IPS DF 6.9 (cell line): ENCODE measurements around the gene SRC.

Experiments used
- DNase-seq: peaks from one replicate; pipeline ENCODE4 v3.0.0-alpha.2; 2013; ENCODE audit warnings: low read depth, low spot score
- H3K27ac ChIP-seq: one replicate; pipeline ENCODE4 v1.5.1; 2013; ENCODE audit warnings: low read length, control low read depth
- H3K27me3 ChIP-seq: 2 replicates; pipeline ENCODE4 v1.6.1; 2013; ENCODE audit warnings: mild to moderate bottlenecking, low read length; ENCODE audit not compliant: control insufficient read depth, insufficient read depth
- H3K36me3 ChIP-seq: 2 replicates; pipeline ENCODE4 v1.6.1; 2013; ENCODE audit warnings: low read length; ENCODE audit not compliant: control insufficient read depth, insufficient read depth
- H3K4me1 ChIP-seq: 2 replicates; pipeline ENCODE4 v1.6.1; 2013; ENCODE audit warnings: low read length; ENCODE audit not compliant: control insufficient read depth, insufficient read depth
- H3K4me3 ChIP-seq: 2 replicates; pipeline ENCODE4 v1.5.1; 2013; ENCODE audit warnings: mild to moderate bottlenecking, low read length
- H3K9me3 ChIP-seq: 2 replicates; pipeline ENCODE4 v1.6.1; 2013; ENCODE audit warnings: low read length, inconsistent platforms; ENCODE audit not compliant: control insufficient read depth, insufficient read depth
- WGBS: extraction: QIAGEN DNeasy Blood & Tissue Kit; methylation state at CpG from one replicate; pipeline ENCODE4 v1.1.7; 2013; ENCODE audit warnings: mixed read lengths, missing lambda C conversion rate; ENCODE audit not compliant: insufficient read length, insufficient coverage; 5-methylcytosine and 5-hydroxymethylcytosine counted together

Gene SRC

DNA sequence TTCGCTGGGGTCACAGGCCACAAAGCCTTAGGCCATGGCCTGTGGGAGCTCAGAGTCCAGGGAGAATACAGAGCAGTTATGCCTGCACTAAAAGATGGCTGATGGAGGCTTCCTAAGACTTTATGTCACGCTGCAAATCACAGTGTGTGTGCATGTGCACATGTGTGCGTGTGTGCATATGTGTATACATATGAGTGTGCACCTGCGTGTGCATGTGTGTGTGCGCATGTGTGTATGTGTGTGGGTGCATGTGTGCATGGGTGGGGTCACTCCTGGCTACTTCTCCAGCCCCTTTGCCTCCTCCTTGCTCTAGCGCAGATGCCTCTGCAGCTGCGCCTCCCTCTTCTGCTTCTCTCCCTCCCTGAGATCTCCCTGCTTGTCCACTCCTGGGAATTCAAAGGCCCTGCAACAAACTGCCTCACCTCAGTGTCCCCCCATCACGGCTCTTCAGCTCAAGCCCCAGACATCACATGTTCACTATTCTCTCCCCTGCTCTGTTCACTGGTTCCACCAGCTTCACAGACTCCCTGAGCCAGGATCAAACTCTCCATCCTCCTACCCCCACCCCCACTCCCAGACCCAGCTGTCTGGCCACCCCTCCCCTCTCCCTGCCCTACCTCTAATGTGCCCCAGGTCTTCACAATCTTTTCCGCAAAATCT, 90.7 kb downstream of the SRC start:
- Histone ChIP-seq H3K9me3 (no peaks in the 10 kb centered on the region), H3K4me3 (no peak overlapping the region), H3K27ac (no peak overlapping the region), H3K27me3 (no peaks in the 10 kb centered on the region), H3K36me3 (no peaks in the 10 kb centered on the region), H3K4me1 (no peaks in the 10 kb centered on the region; the same call in 1 of the 2 replicates)
- DNase-seq: no peak
- WGBS: no CpG with 5 or more reads among the region's 9 CpGs

DNA sequence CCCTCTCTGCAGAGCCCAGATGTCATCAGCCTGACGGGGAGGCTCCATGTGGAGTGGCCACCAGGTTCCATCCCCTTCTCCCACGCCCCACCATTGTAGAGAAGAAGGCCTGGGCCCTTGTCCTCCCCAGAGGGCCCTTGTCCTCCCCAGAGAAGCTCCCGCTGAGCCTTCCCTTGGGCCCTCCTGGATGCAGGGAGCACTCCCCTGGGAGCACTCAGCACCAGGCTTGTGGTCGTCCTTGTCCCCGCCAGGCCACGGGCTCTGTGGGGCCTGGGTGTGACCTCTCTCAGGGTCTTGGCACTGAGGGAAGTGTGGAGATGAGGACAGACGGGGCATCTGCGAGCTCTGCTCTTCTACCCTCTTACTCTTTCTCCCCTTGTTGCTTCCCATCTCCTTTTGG, 91.7 kb downstream of the SRC start:
- H3K36me3 ChIP-seq: no peaks in the 10 kb centered on the region
- no peak overlapping the region for H3K27ac ChIP-seq
- H3K4me3 ChIP-seq: no peak overlapping the region
- H3K9me3 ChIP-seq: no peaks in the 10 kb centered on the region
- no peaks in the 10 kb centered on the region for H3K27me3 ChIP-seq
- peaks cover 2% of the 10 kb centered on the region; the same call in 1 of the 2 replicates for H3K4me1 ChIP-seq
- DNase-seq: no peak
- no CpG with 5 or more reads among the region's 8 CpGs for WGBS

DNA sequence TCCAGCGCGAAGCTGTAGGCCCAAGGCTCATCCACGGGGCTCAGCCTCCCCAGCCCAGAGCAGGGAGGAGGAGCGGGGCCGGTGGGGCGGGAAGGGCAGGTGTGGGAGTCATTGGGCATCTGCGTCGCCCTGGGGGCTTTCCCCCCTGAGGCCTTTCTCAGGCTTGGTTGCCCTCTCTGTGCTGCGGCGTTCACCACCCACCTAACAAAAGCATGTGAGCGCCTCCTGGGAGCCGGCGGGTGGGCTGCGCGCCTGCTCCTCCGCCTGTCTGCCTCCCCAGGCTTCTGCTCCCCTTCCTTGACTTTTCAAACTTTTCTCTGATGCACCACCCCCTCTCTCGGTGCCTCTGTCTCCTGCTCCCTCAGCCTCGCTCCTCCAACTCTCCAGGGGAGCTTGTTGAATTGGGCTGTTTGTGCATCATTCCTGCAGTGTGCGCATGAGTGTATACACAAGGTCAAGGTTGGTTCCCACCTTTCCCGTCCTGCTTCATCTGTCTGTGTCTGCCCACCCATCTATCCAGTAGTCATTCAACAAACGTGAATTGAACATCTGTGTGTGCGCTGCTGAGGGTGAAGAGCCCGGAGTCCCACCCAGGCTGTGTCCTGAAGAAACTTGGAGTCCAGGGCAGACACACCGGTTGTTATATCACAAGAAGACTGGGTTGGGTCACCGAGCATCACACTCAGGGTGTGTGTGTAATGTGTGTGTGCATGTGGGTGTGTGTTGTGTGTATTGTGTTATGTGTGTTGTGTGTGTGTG, 92.7 kb downstream of the SRC start:
- peaks cover 2% of the 10 kb centered on the region; the same call in 1 of the 2 replicates for H3K4me1 ChIP-seq
- no peak for DNase-seq
- no peak overlapping the region for H3K4me3 ChIP-seq
- no peaks in the 10 kb centered on the region for H3K27me3 ChIP-seq
- WGBS: no CpG with 5 or more reads among the region's 25 CpGs
- no peaks in the 10 kb centered on the region for H3K9me3 ChIP-seq
- H3K36me3 ChIP-seq: no peaks in the 10 kb centered on the region
- H3K27ac ChIP-seq: no peak overlapping the region

DNA sequence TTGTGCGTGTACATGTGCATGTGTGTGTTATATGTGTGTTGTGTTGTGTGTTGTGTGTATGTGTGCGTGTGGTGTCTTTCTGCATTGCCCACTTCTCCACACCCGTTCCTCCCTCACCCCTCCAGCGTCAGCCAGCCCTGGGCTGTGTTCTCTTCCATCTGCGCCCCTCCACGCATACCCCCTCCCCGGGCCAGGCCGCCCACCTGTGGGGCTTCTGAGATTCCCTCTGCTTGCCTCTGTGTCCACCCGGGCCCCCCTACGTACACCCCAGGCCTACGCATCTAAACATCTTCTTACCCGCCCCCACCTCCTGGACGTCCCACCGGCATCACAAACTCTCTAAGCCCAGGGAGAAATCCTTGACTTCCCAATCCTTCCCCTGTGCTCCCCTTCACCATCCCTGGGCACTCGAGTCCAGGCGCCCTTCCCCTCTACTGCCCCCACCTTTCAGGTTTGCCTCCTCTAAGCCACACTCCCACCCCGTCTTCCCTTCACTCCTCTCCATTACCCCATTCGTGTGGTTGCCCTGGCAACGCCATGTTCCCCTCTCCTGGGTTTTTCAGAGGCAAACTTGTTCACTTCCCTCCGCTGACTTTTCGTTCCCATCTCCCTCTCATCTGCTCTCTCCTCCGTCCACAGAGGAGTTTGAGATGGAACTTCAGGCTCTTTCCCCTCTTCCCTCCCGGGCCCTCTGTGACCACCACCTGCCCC, 93.4 kb downstream of the SRC start:
- no peak overlapping the region for H3K27ac ChIP-seq
- no peaks in the 10 kb centered on the region for H3K27me3 ChIP-seq
- 64% methylated on average over 1 of the region's 23 CpGs for WGBS
- H3K4me1 ChIP-seq: peaks cover 2% of the 10 kb centered on the region; the same call in 1 of the 2 replicates
- no peak overlapping the region for H3K4me3 ChIP-seq
- no peaks in the 10 kb centered on the region for H3K9me3 ChIP-seq
- no peaks in the 10 kb centered on the region for H3K36me3 ChIP-seq
- no peak for DNase-seq

DNA sequence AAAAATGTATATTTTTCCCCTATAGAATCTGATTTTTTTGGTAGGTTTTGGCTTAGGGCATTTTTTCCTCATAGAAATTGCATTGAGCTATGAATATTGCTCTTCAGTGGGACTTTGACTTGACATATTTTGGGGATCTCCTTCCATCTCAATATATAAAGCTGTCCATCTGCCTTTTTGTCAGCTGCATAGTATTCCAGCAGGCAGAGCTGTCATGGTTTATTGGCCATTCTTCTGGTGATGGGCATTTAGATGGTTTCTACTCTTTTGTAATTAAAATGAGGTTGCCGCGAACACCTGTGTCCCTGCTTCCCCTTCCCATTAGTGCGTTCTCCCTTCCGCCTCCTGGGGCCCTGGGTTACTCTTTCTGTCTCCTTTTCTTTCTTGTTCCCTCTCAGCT, 95.1 kb downstream of the SRC start:
- Histone ChIP-seq H3K36me3 (no peaks in the 10 kb centered on the region), H3K27ac (no peak overlapping the region), H3K9me3 (no peaks in the 10 kb centered on the region), H3K4me1 (peaks cover 2% of the 10 kb centered on the region; the same call in 1 of the 2 replicates), H3K4me3 (no peak overlapping the region), H3K27me3 (no peaks in the 10 kb centered on the region)
- DNase-seq: no peak
- no CpG with 5 or more reads among the region's 4 CpGs for WGBS

DNA sequence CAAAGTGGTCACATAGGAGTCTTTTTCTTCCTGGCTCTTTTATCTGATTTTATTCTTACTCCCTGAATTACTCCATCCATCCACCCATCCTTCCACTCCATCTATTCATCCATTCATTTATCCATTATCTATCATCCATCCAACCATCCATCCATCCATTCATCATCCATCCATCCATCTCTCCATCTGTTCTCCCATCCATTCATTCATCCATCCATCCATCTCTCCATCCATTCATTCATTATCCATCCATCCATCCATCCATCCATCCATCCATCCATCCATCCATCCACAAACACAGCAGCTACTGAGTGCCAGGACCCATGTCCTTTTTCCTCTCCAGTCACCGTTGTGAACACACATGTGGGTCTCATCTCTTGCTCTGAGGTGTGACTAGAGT, 96.6 kb downstream of the SRC start:
- DNase-seq: no peak
- H3K9me3 ChIP-seq: no peaks in the 10 kb centered on the region
- H3K4me1 ChIP-seq: peaks cover 2% of the 10 kb centered on the region; the same call in 1 of the 2 replicates
- WGBS: no CpG with 5 or more reads among the region's 1 CpG
- H3K4me3 ChIP-seq: no peak overlapping the region
- H3K27ac ChIP-seq: no peak overlapping the region
- no peaks in the 10 kb centered on the region for H3K27me3 ChIP-seq
- no peaks in the 10 kb centered on the region for H3K36me3 ChIP-seq

DNA sequence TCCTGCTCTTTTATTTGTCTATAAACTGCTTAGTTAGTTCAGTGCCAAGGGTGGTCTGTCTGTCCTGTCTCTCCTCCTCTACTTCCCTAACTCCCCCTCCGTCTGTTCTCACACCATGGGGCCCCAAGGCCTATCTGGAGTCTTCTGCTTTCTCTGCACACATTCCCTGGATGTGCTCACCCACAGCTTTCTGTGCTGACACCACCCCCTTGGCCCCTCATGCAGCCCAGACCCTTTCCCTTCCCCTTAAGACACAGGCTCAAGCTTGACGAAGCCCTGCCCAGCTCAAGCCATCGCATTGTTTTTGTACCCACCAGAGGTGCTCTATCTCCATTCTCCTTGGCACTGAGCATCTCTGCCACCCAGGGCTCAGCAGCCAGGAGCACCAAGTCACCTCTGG, 97.0 kb downstream of the SRC start:
- peaks cover 2% of the 10 kb centered on the region; the same call in 1 of the 2 replicates for H3K4me1 ChIP-seq
- WGBS: no CpG with 5 or more reads among the region's 3 CpGs
- H3K27me3 ChIP-seq: no peaks in the 10 kb centered on the region
- no peak overlapping the region for H3K27ac ChIP-seq
- no peak for DNase-seq
- no peaks in the 10 kb centered on the region for H3K9me3 ChIP-seq
- no peak overlapping the region for H3K4me3 ChIP-seq
- no peaks in the 10 kb centered on the region for H3K36me3 ChIP-seq

DNA sequence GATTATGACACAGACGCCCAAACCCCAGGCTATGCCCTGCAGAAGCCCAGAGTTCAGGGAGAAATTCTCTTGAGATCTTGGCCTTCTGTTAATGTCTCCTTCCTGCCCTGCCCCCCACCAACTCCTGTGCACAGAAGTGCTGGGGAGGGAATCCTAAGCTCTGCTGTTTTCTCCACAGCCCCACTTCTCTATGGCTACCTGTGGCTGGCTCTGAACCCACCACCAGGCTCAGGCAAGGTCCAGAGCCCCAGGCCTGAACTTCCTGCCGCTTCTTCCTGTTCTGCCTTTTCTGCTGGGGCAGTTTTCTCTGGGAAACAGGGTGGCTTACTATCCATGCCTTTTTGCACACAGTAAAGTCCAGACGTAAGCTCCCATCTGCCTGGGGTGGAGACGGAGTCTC, 97.7 kb downstream of the SRC start:
- no peaks in the 10 kb centered on the region for H3K36me3 ChIP-seq

DNA sequence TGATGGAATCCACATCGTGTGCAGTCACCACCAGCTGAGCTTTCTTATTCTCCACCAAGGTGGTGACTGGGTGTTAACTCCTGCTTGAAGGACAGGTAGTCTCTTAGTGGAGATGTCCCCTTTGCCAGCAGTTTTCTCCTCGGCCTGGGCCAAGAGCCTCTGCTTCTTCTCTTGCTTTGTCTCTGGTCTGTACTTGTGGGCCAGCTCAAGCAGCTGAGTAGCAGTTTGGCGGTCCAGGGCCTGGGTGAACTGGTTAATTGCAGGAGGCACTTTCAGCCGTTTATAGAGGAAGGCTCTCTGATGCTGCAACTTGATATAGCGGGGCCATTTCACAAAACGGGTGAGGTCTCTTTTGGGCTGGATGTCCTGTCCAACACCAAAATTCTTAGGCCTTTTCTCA, 99.1 kb downstream of the SRC start:
- DNase-seq: no peak
- WGBS: no CpG with 5 or more reads among the region's 6 CpGs
- Histone ChIP-seq H3K9me3 (no peaks in the 10 kb centered on the region), H3K4me1 (0 out of 2 replicates have a peak, but pooled peaks cover 2% of the 10 kb centered on the region), H3K36me3 (no peaks in the 10 kb centered on the region), H3K27me3 (no peaks in the 10 kb centered on the region), H3K4me3 (no peak overlapping the region), H3K27ac (no peak overlapping the region)

More for the DNA sequence above, 97.7 kb downstream of the SRC start:
- Histone ChIP-seq H3K27ac (no peak overlapping the region), H3K4me3 (no peak overlapping the region), H3K27me3 (no peaks in the 10 kb centered on the region), H3K4me1 (peaks cover 2% of the 10 kb centered on the region; the same call in 1 of the 2 replicates), H3K9me3 (no peaks in the 10 kb centered on the region)
- WGBS: no CpG with 5 or more reads among the region's 4 CpGs
- DNase-seq: no peak

DNA sequence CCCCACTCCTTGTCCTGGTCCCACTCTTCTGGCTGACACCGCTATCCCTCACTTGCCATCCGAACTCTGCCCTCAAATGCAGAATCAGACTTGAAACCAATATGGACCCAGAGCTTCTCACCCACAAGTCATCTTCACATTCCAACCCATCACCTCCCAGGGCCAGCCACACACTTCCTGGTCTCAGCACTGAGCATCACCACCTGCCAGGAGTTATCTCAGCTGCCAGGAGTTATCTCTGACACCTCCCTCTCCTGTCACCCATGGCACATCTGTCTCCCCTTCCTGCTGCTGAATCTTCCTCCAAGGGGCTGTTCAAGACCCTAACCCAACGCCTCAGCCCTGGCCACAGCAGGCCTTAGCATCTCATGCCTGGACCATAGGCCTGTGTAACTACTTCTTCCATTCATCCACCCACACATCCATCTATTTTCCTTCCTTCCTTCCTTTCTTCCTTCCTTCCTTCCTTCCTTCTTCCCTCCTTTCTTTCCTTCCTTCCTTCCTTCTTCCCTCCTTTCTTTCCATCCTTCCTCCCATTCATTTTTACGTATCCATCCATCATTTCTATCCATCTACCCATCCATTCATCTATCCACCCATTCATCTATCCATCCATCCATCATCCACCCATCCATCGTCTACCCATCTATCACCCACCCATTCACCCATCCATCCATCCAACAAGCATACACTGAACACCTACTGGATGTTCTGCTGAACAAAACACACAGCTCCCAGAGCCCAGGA, 100.5 kb downstream of the SRC start:
- Histone ChIP-seq H3K36me3 (no peaks in the 10 kb centered on the region), H3K9me3 (no peaks in the 10 kb centered on the region), H3K4me3 (no peak overlapping the region), H3K27ac (no peak overlapping the region), H3K4me1 (0 out of 2 replicates have a peak, but pooled peaks cover 2% of the 10 kb centered on the region), H3K27me3 (no peaks in the 10 kb centered on the region)
- WGBS: 95% methylated on average over 2 of the region's 5 CpGs
- DNase-seq: no peak
